Adrenal gland (tissue), 12 donors: ENCODE measurements around the gene TRPV2. TPM values are rescaled to one million over a fixed set of nuclear protein-coding genes. Genes with fewer than 3 reads are reported as not detected.

Source experiments
- DNase-seq, 7 donors: peaks; one replicate each; pipeline ENCODE4 v3.0.0-alpha.2; 2019 to 2020
- H3K27ac ChIP-seq, 5 donors: fragments of 200-600 bp; sonication (generic) in 4 of 5; 1 replicate in 3 of 5; 2 replicates in 2 of 5; pipeline versions ENCODE4 v1.5.1 to v1.8.0; 2016 to 2020; ENCODE audit warnings: mild to moderate bottlenecking in 1 of 5
- H3K27me3 ChIP-seq: fragments of 200-600 bp; 2 replicates; pipeline ENCODE4 v1.8.0; 2021
- H3K36me3 ChIP-seq, 2 donors: fragments of 200-600 bp; replicated peaks in 1 of 2; 1 replicate in 1 of 2; 2 replicates in 1 of 2; pipeline versions ENCODE4 v1.5.1 to v1.8.0; 2018 to 2022
- H3K4me1 ChIP-seq, 2 donors: fragments of 200-600 bp; replicated peaks in 1 of 2; 1 replicate in 1 of 2; 2 replicates in 1 of 2; pipeline versions ENCODE4 v1.5.1 to v1.8.0; 2018 to 2021
- H3K4me3 ChIP-seq, 4 donors: fragments of 200-600 bp; sonication (generic) in 3 of 4; one replicate each; pipeline ENCODE4 v1.5.1; 2016 to 2018
- H3K9me3 ChIP-seq, 3 donors: fragments of 200-600 bp; sonication (generic) in 1 of 3; replicated peaks in 1 of 3; 1 replicate in 2 of 3; 2 replicates in 1 of 3; pipeline versions ENCODE4 v1.5.1 to v1.8.0; 2016 to 2021
- POLR2A ChIP-seq, 2 donors: fragments of 450-650 bp; IDR thresholded peaks; one replicate each; pipeline ENCODE4 v1.6.1; 2017; ENCODE audit warnings: antibody characterized with exemption in 2 of 2, mild to moderate bottlenecking in 2 of 2, moderate library complexity in 1 of 2
- WGBS, 4 donors: extraction: QIAGEN DNeasy Blood & Tissue Kit in 2 of 4; methylation state at CpG; one replicate each; pipeline versions ENCODE4 v1.1.5 to v1.1.7; 2013 to 2017; 5-methylcytosine and 5-hydroxymethylcytosine counted together
- intact Hi-C, 2 donors: fragments of 100-400 bp; cut with DNase I; formaldehyde crosslinking; loops; one replicate each; pipeline versions ENCODE4 v1.14.1 to v1.15.0; 2022 to 2023
- polyA plus RNA-seq, 3 donors: library from polyadenylated mRNA; stranded (reverse); fragments of 200-250 nt in 2 of 3; fragments of 350-450 nt in 1 of 3; fragmentation: Illumina TruSeq in 1 of 3; extraction: RNeasy Lipid Tissue Mini Kit (QIAGEN cat#74804) in 1 of 3; gene quantifications; one replicate each; pipeline ENCODE4 v1.2.3, GENCODE V29; 2013 to 2014
- total RNA-seq, 9 donors: library from RNA; depleted of rRNA in 4 of 9; stranded (reverse); fragments of >200 nt in 4 of 9; fragments of 120-200 nt in 1 of 9; fragmentation: NEBNext Ultra II Directional in 1 of 9; extraction: Animal tissue kit (Norgen Biotek cat#: 25700) in 1 of 9; gene quantifications; one replicate each; pipeline versions ENCODE4 v1.1.0 to v1.2.4, GENCODE V29; 2013 to 2023
- TF ChIP-seq, protein P1 (sequence below), 6 experiments: fragments of 450-650 bp in 4 of 6; fragments of 200-600 bp in 2 of 6; sonication (generic) in 1 of 6; IDR thresholded peaks; 1 replicate in 5 of 6; 2 replicates in 1 of 6; pipeline versions ENCODE4 v1.5.1 to v1.8.0; 2016 to 2021; ENCODE audit warnings: antibody characterized with exemption in 6 of 6, mild to moderate bottlenecking in 2 of 6, moderate library complexity in 1 of 6
- donor health status: healthy with polysubstance abuse.
- donor health status: Bipolar disorder and iron deficiency.
- donor health status: DM: yes; HTN: yes; CAD: no.
- donor health status: DM: no; HTN: no; CAD: no.
- donor health status: DM: no; HTN: no; CAD: no.
- donor health status: DM: yes; HTN: yes; CAD: no.

The TRPV2 gene
- total and polyA plus RNA-seq, 12 donors = 23.3 to 110 (median 50.6) TPM

DNA sequence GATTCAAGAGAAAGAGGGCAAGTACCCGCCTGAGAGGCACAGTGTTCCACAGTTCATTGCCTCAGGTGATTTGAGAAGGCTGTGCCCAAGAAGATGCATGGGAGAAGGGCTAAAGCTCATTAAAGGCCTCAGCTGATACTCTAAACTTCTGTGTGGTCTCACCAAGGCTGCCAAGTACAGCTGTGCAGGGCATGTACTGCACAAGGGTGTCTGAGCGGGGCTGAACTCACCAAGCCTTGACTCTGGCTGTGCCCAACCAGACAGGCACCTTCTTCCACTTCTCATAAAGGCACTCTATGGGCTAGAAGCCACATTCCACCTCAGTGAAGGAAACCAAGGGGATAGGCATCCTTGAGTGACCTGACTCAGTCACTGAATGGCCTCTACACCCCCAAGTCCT, 63.9 kb downstream of the TRPV2 start:
- TF ChIP-seq POLR2A (IDR thresholded peaks at IDR 0.05) = no peak
- TF ChIP-seq, protein P1, sequence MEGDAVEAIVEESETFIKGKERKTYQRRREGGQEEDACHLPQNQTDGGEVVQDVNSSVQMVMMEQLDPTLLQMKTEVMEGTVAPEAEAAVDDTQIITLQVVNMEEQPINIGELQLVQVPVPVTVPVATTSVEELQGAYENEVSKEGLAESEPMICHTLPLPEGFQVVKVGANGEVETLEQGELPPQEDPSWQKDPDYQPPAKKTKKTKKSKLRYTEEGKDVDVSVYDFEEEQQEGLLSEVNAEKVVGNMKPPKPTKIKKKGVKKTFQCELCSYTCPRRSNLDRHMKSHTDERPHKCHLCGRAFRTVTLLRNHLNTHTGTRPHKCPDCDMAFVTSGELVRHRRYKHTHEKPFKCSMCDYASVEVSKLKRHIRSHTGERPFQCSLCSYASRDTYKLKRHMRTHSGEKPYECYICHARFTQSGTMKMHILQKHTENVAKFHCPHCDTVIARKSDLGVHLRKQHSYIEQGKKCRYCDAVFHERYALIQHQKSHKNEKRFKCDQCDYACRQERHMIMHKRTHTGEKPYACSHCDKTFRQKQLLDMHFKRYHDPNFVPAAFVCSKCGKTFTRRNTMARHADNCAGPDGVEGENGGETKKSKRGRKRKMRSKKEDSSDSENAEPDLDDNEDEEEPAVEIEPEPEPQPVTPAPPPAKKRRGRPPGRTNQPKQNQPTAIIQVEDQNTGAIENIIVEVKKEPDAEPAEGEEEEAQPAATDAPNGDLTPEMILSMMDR (IDR thresholded peaks at IDR 0.05) = no peak
- WGBS, 4 donors = 71 to 100% (median 92%) methylated on average over 1 to 2 of the region's 2 CpGs
- intact Hi-C loops = no loop called here
- no peaks in the 10 kb centered on the region for H3K27me3 ChIP-seq
- no peaks in the 10 kb centered on the region for H3K36me3 ChIP-seq
- H3K9me3 ChIP-seq = no peaks in the 10 kb centered on the region
- no peak for DNase-seq
- peaks cover 29 to 66% of the 10 kb centered on the region in 2 donors for H3K4me1 ChIP-seq
- H3K27ac ChIP-seq = peak overlapping the region in 3 of 5 donors; percentile 17 to 85 (median 66)
- H3K4me3 ChIP-seq = no peak overlapping the region

DNA sequence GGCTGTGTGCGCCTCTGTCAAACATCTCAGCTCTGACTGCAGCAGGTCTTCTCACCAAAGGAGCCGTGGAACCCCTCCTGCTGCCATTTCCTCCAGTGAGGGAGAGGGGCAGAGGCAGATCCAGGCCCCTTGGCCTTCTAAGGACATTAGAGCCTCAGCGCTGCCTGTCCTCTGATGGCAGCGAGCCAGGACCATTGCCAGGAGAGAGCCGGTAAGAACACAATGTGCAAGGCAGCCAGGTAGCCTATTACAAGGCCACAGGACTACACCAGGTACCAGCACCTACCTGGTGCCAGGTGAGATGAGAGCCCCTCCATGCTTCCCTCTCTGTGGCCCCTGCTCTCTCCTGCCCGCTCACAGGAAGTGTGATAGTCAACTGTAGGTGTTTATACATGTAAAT, 65.6 kb downstream of the TRPV2 start:
- DNase-seq = peak in 1 of 7 donors; percentile 42
- peak overlapping the region in 2 of 5 donors; percentile 41 to 62 for H3K27ac ChIP-seq
- H3K27me3 ChIP-seq = no peaks in the 10 kb centered on the region
- no peaks in the 10 kb centered on the region for H3K36me3 ChIP-seq
- TF ChIP-seq, protein P1 (IDR thresholded peaks at IDR 0.05) = no peak
- no peak for TF ChIP-seq POLR2A (IDR thresholded peaks at IDR 0.05)
- no peak overlapping the region for H3K4me3 ChIP-seq
- peaks cover 44 to 75% of the 10 kb centered on the region in 2 donors for H3K4me1 ChIP-seq
- intact Hi-C loops = no loop called here
- WGBS, 4 donors = 51 to 89% (median 72%) methylated on average over 1 to 6 of the region's 6 CpGs
- H3K9me3 ChIP-seq = no peaks in the 10 kb centered on the region

DNA sequence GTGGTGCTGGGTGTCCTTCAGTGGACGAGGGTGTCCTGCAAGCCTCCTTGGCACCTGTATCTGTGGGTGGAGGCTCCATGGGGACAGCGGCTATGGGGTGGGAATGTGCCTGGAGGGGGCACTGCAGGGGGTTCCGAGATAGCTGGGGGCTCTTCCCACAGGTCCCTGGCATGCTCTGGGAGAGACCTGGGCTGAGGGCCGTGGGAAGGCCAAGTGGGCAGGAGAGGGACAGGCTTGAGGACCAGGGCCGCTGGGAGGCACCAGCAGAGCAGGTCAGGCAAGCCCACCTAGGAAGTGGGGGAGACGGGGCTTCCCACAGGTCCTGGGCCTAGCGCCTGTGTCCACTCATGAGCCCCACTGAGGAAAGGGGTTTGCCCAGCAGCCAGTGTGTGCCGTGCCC, 66.9 kb downstream of the TRPV2 start:
- H3K4me1 ChIP-seq = peaks cover 50 to 79% of the 10 kb centered on the region in 2 donors

DNA sequence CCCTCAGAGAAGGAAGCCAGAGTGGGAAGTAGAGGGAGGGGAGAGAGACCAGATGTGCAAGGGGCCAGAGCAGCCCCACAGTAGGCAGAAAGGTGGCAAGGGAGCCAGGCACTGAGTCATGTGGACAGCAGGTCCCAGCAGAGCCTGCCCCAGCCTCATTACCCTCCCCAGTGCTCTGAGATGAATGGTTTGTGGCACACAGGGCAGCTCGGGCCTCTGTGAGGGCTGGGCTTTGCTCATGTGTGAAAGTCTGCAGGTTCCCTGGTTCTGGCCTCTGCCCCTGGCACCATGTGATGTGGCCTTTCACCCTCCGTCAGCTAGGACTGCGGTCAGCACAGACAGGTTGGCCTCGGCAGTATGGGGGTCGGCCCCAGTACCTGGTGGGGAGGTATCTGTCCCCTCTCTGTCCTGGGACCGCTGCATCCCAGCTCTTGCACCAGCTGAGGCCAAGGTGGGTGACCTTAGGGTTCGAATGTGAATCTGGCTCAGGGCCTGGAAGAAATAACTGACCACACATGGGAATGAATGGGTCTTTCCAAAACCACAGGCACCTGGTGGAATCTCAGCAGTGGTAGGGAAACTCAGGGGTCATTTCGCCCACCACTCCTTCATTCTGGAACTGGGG, 67.8 kb downstream of the TRPV2 start:
- H3K4me1 ChIP-seq = peaks cover 46 to 78% of the 10 kb centered on the region in 2 donors
- H3K27me3 ChIP-seq = no peaks in the 10 kb centered on the region
- no peaks in the 10 kb centered on the region for H3K9me3 ChIP-seq
- H3K27ac ChIP-seq = peak overlapping the region in 3 of 5 donors; percentile 41 to 62 (median 59)
- intact Hi-C loops = no loop called here
- 49 to 70% (median 62%) methylated on average over 6 to 8 of the region's 8 CpGs for WGBS, 4 donors
- peak in 4 of 7 donors; percentile 54 to 72 (median 63) for DNase-seq
- no peaks in the 10 kb centered on the region for H3K36me3 ChIP-seq
- no peak overlapping the region for H3K4me3 ChIP-seq
- TF ChIP-seq POLR2A (IDR thresholded peaks at IDR 0.05) = no peak
- TF ChIP-seq, protein P1 (IDR thresholded peaks at IDR 0.05) = no peak

More for the DNA sequence above, 66.9 kb downstream of the TRPV2 start:
- H3K27me3 ChIP-seq = no peaks in the 10 kb centered on the region
- no peaks in the 10 kb centered on the region for H3K36me3 ChIP-seq
- 68 to 74% (median 70%) methylated on average over 5 to 8 of the region's 8 CpGs; no CpG with 5 or more reads in 1 of the 4 donors for WGBS, 4 donors
- peak overlapping the region in 3 of 5 donors; percentile 41 to 62 (median 59) for H3K27ac ChIP-seq
- intact Hi-C loops = no loop called here
- H3K4me3 ChIP-seq = no peak overlapping the region
- DNase-seq = no peak
- TF ChIP-seq, protein P1 (IDR thresholded peaks at IDR 0.05) = no peak
- no peak for TF ChIP-seq POLR2A (IDR thresholded peaks at IDR 0.05)
- no peaks in the 10 kb centered on the region for H3K9me3 ChIP-seq
